Measurements from ENCODE around the gene CBX3.

DNA sequence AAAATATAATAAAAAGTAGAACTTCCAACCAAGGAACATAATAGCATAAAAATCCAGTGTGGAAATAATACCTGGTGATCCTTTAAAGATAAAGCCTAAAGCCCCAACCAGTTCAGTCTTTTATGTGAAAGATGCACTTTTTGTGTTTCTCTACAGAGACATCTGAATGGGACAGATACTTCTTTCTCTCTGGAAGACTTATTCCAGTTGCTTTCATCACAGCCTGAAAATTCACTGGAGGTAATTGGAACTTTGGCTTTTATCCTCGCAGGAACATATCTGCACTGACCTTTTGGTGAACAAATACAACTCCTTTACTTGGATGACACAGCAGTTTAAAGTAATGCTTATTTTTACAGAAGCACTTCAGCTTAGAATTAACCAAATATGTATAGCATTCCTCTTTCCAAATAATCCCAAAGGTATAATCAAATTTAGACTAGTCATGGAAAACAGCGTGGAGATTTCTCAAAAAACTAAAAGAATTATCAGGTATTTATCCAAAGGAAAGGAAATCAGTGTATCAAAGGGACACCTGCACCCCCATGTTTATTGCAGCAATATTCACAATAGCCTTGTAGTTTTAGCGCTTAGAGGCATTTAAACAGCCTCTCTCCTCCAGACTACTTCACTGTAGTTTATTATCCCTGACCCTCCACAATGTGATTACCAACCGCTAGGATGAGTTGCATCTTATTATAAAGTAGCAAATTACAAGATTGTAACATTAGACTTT is 17.8 kb upstream of the CBX3 start:
- TF ChIP-seq ZNF274 (IDR thresholded peaks at IDR 0.05; ENCODE audit: low read depth, low read length): no peak
- TF ChIP-seq SUZ12 (IDR thresholded peaks at IDR 0.05; ENCODE audit: extremely low read depth, insufficient read depth, insufficient read length): no peak

Data from NT2/D1 (cell line).